GM10248 (cell line): Measurements from ENCODE around the gene TUBAL3.

Source experiments
- CTCF ChIA-PET: fragments of 300-600 bp; sonication (Branson Sonifier 250); formaldehyde crosslinking; extraction: SDS; loops from one replicate; lab custom pipeline; 2021; ENCODE audit warnings: antibody characterized with exemption; lab: Yijun Ruan, JAX
- POLR2A ChIA-PET: fragments of 350-650 bp; sonication (Branson Sonifier 250); formaldehyde crosslinking; extraction: SDS; loops from one replicate; lab custom pipeline; 2020; ENCODE audit warnings: antibody characterized with exemption; lab: Yijun Ruan, JAX
- DNase-seq: peaks from one replicate; pipeline ENCODE4 v3.0.0; 2012; ENCODE audit errors: extremely low spot score
- TF ChIP-seq, protein P1 (sequence below): IDR thresholded peaks from 2 replicates; pipeline ENCODE4 v1.5.1; 2012; ENCODE audit warnings: mild to moderate bottlenecking, low read depth; ENCODE audit errors: extremely low read depth, missing control alignments, control extremely low read depth

TUBAL3 gene

DNA sequence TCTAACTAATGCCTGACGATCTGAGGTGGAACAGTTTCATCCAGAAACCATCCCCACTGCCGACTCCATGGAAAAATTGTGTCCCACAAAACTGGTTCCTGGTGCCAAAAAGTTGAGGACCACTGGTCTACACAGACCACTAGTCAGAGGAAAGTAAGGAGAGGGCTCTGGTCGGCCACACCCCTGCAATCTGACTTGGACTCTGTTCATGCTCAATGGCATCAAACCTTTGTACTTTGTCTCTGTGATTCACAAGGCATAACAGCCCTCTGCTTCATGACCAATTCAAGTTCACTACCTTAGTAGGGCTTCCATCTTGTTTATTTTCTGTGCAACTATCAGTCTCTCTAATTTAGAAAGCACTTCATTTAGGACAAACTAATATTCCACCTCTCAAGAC, 1.8 kb downstream of the TUBAL3 start:
- ChIA-PET CTCF (interaction anchor here (1.5 kb wide), 1 partner anchor 10 kb away, joined by 4 read pairs; no protein-coding TSS in a partner anchor), POLR2A (no interaction called here)
- no peak for DNase-seq
- TF ChIP-seq, protein P1, sequence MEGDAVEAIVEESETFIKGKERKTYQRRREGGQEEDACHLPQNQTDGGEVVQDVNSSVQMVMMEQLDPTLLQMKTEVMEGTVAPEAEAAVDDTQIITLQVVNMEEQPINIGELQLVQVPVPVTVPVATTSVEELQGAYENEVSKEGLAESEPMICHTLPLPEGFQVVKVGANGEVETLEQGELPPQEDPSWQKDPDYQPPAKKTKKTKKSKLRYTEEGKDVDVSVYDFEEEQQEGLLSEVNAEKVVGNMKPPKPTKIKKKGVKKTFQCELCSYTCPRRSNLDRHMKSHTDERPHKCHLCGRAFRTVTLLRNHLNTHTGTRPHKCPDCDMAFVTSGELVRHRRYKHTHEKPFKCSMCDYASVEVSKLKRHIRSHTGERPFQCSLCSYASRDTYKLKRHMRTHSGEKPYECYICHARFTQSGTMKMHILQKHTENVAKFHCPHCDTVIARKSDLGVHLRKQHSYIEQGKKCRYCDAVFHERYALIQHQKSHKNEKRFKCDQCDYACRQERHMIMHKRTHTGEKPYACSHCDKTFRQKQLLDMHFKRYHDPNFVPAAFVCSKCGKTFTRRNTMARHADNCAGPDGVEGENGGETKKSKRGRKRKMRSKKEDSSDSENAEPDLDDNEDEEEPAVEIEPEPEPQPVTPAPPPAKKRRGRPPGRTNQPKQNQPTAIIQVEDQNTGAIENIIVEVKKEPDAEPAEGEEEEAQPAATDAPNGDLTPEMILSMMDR: no peak

- TF ChIP-seq, protein P1: no peak
- no peak for DNase-seq
- ChIA-PET CTCF (interaction anchor here (1.9 kb wide), 1 partner anchor 17 kb away, joined by 5 read pairs; no protein-coding TSS in a partner anchor), POLR2A (no interaction called here)
Measured at GRCh38 chr10:5400468-5401240, 4.0 kb downstream of the TUBAL3 start.

DNA sequence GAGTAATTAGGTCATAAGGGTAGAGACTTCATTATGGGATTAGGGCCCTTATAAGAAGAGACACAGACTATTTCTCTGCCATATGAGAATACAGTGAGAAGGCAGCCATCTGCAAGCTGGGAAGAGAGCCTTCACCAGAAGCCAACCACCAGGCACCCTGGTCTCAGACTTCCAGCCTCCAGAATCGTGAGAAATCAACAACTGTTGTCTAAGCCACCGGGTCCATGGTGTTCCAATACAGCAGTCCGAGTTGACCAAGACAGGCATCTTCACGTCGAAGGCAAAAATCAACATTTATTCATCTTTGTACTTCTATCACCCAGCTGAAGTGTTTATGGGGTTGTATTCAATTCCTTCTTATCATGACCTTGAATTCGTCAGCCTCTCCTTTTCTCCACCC, 5.3 kb downstream of the TUBAL3 start:
- ChIA-PET POLR2A (no interaction called here), CTCF (interaction anchor here (1.3 to 2.0 kb wide), 2 partner anchors 16 to 584 kb away, joined by 3 to 4 read pairs; no protein-coding TSS in a partner anchor)
- TF ChIP-seq, protein P1: no peak

GRCh38 chr10:5396556-5397300, 7.9 kb downstream of the TUBAL3 start:
- ChIA-PET POLR2A (no interaction called here), CTCF (interaction anchor here (1.4 to 1.5 kb wide), 2 partner anchors 13 to 16 kb away, joined by 3 to 4 read pairs; no protein-coding TSS in a partner anchor)
- TF ChIP-seq, protein P1: no peak
- DNase-seq: no peak

More for the DNA sequence above, 5.3 kb downstream of the TUBAL3 start:
- no peak for DNase-seq

- DNase-seq: no peak
- TF ChIP-seq, protein P1: no peak
- POLR2A ChIA-PET: no interaction called here
- CTCF ChIA-PET: interaction anchor here (1.0 to 1.6 kb wide), 3 partner anchors 9 to 235 kb away, joined by 3 to 4 read pairs (median 4); no protein-coding TSS in a partner anchor
Measured at GRCh38 chr10:5395168-5395567, 9.5 kb downstream of the TUBAL3 start.

GRCh38 chr10:5393529-5393928, 11.1 kb downstream of the TUBAL3 start:
- CTCF ChIA-PET: interaction anchor here (1.0 kb wide), 1 partner anchor 9 kb away, joined by 3 read pairs; no protein-coding TSS in a partner anchor

More at GRCh38 chr10:5393529-5393928, 11.1 kb downstream of the TUBAL3 start:
- POLR2A ChIA-PET: no interaction called here
- no peak for DNase-seq
- TF ChIP-seq, protein P1: no peak
